Subcutaneous abdominal adipose tissue (tissue), 5 donors: ENCODE data around the gene ATXN1.

ENCODE experiments used
- H3K27ac ChIP-seq: one replicate; pipeline ENCODE4 v1.7.0; 2013; ENCODE audit warnings: low read depth, mild to moderate bottlenecking, inconsistent platforms, low read length, moderate library complexity
- H3K27me3 ChIP-seq, 5 donors: one replicate each; pipeline ENCODE4 v1.7.0; 2013; ENCODE audit warnings: low read length in 5 of 5, inconsistent platforms in 1 of 5; ENCODE audit not compliant: control insufficient read depth in 5 of 5, insufficient read depth in 4 of 5
- H3K36me3 ChIP-seq, 5 donors: one replicate each; pipeline ENCODE4 v1.7.0; 2013; ENCODE audit warnings: low read length in 5 of 5; ENCODE audit not compliant: control insufficient read depth in 5 of 5, insufficient read depth in 5 of 5
- H3K4me1 ChIP-seq, 5 donors: one replicate each; pipeline ENCODE4 v1.7.0; 2013; ENCODE audit warnings: low read length in 5 of 5, mild to moderate bottlenecking in 3 of 5, moderate library complexity in 1 of 5; ENCODE audit not compliant: control insufficient read depth in 5 of 5, insufficient read depth in 5 of 5
- H3K4me3 ChIP-seq, 5 donors: one replicate each; pipeline ENCODE4 v1.7.0; 2013; ENCODE audit warnings: low read length in 5 of 5, low read depth in 1 of 5
- H3K9ac ChIP-seq, 5 donors: one replicate each; pipeline ENCODE4 v1.7.0; 2013; ENCODE audit warnings: low read length in 5 of 5, mild to moderate bottlenecking in 4 of 5, moderate library complexity in 3 of 5
- H3K9me3 ChIP-seq, 5 donors: one replicate each; pipeline ENCODE4 v1.7.0; 2013; ENCODE audit warnings: low read length in 5 of 5; ENCODE audit not compliant: control insufficient read depth in 5 of 5
- donor health status: healthy.
- donor health status: healthy.
- donor health status: healthy.
- donor health status: healthy.
- donor health status: healthy.

The ATXN1 gene

DNA sequence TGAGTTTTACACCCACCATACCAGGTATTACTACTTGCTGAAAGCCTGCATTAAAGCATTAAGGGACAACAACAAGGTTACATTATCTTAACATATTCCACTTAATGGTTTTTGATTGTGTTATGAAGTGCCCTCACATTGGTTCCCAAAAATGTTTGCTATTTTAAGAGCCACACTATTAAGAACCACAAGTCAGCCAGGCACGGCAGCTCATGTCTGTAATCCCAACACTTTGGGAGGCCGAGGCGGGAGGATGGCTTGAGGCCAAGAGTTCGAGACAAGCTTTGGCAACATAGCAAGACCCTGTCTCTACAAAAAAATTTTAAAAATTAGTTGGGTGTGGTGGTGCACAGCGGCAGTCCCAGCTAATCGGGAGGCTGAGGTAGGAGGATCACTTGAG is 28.2 kb downstream of the ATXN1 start:
- Histone ChIP-seq H3K9ac (no peak overlapping the region), H3K4me3 (no peak overlapping the region), H3K9me3 (no peaks in the 10 kb centered on the region), H3K36me3 (no peaks in the 10 kb centered on the region), H3K4me1 (peaks cover 0 to 23% (median 17%) of the 10 kb centered on the region in 5 donors), H3K27ac (no peak overlapping the region), H3K27me3 (no peaks in the 10 kb centered on the region)

GRCh38 chr6:16731478-16732051 is 29.7 kb downstream of the ATXN1 start:
- H3K9ac ChIP-seq, result no peak overlapping the region
- no peak overlapping the region for H3K27ac ChIP-seq
- no peak overlapping the region for H3K4me3 ChIP-seq
- H3K4me1 ChIP-seq, result peaks cover 0 to 11% (median 5%) of the 10 kb centered on the region in 5 donors
- H3K9me3 ChIP-seq, result no peaks in the 10 kb centered on the region
- no peaks in the 10 kb centered on the region for H3K36me3 ChIP-seq
- H3K27me3 ChIP-seq, result no peaks in the 10 kb centered on the region

DNA sequence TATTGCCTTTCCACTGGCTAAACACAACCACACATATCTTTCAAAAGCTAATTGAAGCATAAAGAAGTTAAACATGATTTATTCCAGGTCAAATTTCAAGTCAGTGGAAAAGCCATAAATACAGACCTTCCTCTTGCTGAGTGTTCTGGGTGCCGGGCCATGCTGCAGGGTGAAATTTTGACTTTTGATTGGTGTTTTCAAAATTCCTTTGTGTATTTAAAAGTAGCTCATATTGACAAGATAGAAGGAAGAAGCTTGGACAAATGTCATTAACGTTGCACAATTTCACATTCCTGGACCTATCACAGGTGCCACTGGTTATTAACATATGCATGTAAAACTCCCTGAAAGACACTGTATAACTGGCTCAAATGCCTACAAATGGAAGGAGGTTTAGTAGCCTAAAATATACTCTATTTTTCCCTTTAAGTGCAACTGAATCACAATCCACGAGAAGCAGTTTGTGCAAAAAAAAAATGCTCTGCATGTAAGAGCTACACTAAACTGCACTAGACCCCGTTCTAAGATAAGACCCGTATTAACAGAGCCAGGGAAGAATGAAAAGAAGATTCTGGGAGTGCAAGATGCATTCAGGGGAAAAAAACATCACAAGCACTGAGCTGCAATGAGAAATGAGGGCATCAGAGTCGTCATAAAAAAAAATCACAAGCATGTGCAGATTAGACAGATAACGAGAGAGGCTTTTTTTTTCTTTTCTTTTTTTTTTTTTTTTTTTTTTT is 30.4 kb downstream of the ATXN1 start:
- H3K9ac ChIP-seq, result no peak overlapping the region
- H3K27me3 ChIP-seq, result no peaks in the 10 kb centered on the region
- no peak overlapping the region for H3K27ac ChIP-seq
- H3K4me3 ChIP-seq, result no peak overlapping the region
- peaks cover 0 to 7% (median 5%) of the 10 kb centered on the region in 5 donors for H3K4me1 ChIP-seq
- H3K9me3 ChIP-seq, result no peaks in the 10 kb centered on the region
- H3K36me3 ChIP-seq, result no peaks in the 10 kb centered on the region

DNA sequence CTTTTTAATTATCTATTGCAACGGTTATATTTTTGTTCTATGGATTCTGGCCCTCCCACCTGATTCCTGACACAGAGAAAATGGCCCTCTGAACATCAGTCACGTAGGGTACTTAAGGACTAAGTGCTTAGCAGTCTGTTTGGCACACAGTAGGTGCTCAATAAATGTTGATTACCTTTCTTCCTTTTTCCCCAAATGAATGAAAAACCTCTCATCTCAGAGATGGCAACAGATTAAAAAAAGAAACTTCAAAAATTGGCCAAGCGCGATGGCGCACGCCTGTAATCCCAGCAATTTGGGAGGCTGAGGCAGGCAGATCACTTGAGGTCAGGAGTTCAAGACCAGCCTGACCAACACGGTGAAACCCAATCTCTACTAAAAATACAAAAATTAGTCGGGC is 31.5 kb downstream of the ATXN1 start:
- H3K9me3 ChIP-seq, result no peaks in the 10 kb centered on the region
- H3K27ac ChIP-seq, result no peak overlapping the region
- no peaks in the 10 kb centered on the region for H3K27me3 ChIP-seq
- no peak overlapping the region for H3K9ac ChIP-seq
- peaks cover 0 to 17% (median 12%) of the 10 kb centered on the region in 5 donors for H3K4me1 ChIP-seq
- no peak overlapping the region for H3K4me3 ChIP-seq
- H3K36me3 ChIP-seq, result no peaks in the 10 kb centered on the region

DNA sequence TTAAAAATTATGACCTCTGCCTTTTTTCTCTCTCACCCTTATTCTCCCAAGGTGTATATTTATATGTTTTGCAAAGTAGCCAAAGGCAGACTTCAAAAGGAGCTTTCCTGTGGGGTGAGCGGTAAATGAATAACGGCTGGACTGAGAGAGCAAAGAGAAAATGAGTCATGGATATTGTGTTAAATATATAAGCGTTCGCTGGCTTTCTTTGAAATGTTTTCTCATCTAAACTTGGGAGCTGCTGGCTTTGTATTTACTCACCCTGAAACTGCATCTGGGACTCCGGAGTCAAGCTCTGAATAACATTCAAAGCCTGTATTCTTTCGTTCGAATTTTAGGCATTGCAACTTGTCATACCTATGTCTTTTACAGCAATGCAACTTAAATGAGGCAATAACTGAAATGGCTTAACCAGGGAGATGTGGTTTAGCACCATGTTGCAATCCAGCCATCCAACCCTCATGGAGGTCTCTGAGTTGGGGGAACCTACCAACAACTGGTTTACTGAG is 32.0 kb downstream of the ATXN1 start:
- Histone ChIP-seq H3K27ac (no peak overlapping the region), H3K4me1 (peaks cover 0 to 22% (median 17%) of the 10 kb centered on the region in 5 donors), H3K9me3 (no peaks in the 10 kb centered on the region), H3K4me3 (no peak overlapping the region), H3K27me3 (no peaks in the 10 kb centered on the region), H3K36me3 (no peaks in the 10 kb centered on the region), H3K9ac (no peak overlapping the region)

- no peaks in the 10 kb centered on the region for H3K9me3 ChIP-seq
- no peaks in the 10 kb centered on the region for H3K27me3 ChIP-seq
- no peak overlapping the region for H3K4me3 ChIP-seq
- no peak overlapping the region for H3K9ac ChIP-seq
- H3K36me3 ChIP-seq, result no peaks in the 10 kb centered on the region
- H3K27ac ChIP-seq, result no peak overlapping the region
- H3K4me1 ChIP-seq, result peaks cover 0 to 27% (median 23%) of the 10 kb centered on the region in 5 donors
These were observed 32.6 kb downstream of the ATXN1 start for GRCh38 chr6:16728513-16729182.

GRCh38 chr6:16727996-16728395 is 33.3 kb downstream of the ATXN1 start:
- H3K27ac ChIP-seq, result no peak overlapping the region
- H3K27me3 ChIP-seq, result no peaks in the 10 kb centered on the region
- no peaks in the 10 kb centered on the region for H3K9me3 ChIP-seq
- no peaks in the 10 kb centered on the region for H3K36me3 ChIP-seq
- H3K4me3 ChIP-seq, result no peak overlapping the region
- no peak overlapping the region for H3K9ac ChIP-seq
- peaks cover 0 to 28% (median 26%) of the 10 kb centered on the region in 5 donors for H3K4me1 ChIP-seq

DNA sequence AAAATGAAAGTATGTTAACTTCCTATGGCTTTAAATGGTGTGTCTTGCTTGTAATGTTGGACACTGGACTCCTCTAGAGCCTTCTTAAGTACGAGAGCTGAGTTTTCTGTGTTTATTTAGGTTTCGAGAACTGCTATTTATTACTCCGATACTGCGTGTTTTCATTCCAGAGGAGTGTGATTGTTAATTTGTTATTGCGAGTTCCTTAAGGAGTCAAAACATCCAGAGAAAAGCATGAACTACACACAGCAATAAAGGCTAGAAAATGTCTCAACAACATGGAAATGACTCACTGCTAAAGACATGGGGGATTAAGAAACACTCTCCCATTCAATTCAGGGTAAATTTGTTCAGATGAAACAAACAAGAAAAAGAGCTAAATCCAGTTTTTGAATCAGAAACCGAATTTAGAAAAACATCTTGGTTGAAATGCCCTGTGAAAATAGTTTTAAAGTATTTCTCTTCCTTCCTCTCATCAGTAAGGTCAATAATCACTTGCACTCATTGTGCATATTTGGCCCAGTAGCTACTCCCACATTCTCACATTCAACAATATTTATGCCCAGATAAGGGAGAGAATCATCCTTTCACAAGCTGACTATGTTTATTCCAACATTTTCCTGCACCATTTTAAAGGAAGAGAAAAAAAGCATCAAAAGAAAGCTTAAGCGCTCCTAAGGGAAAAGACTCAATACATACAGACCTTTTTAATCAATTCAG is 36.0 kb downstream of the ATXN1 start:
- Histone ChIP-seq H3K9ac (peak overlapping the region in 1 of 5 donors; percentile 32), H3K36me3 (no peaks in the 10 kb centered on the region), H3K9me3 (no peaks in the 10 kb centered on the region), H3K4me1 (peaks cover 0 to 29% (median 26%) of the 10 kb centered on the region in 5 donors), H3K27me3 (no peaks in the 10 kb centered on the region), H3K4me3 (peak overlapping the region in 2 of 5 donors; percentile 9 to 28), H3K27ac (peak overlapping the region; percentile 50)

DNA sequence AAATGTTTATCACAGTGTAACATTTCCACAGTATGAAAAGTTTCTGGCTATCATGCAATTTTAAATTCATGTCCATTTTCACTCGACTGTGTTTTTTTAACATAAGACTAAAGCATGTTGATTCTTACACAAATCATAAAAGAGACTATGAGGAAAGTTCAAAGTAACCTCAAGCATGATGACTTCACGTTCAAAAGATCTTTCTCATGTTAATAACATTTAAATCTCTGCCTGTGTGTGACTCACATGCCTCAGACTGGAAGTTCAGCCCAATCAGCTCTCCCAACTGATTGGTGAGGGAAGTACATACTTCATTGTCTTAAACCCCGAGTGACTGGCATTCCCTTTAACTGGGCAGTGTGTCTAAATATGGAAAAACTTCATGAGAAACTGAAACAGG is 37.4 kb downstream of the ATXN1 start:
- H3K4me1 ChIP-seq, result peaks cover 0 to 29% (median 26%) of the 10 kb centered on the region in 5 donors
- no peak overlapping the region for H3K9ac ChIP-seq
- H3K36me3 ChIP-seq, result no peaks in the 10 kb centered on the region
- no peak overlapping the region for H3K27ac ChIP-seq
- no peaks in the 10 kb centered on the region for H3K9me3 ChIP-seq
- no peaks in the 10 kb centered on the region for H3K27me3 ChIP-seq
- H3K4me3 ChIP-seq, result no peak overlapping the region
